HG03135 (cell line): Measurements from ENCODE around the gene AFDN.

ENCODE experiments used
- ATAC-seq: cut with Tn5 transposase; IDR thresholded peaks from one replicate; pipeline ENCODE4 v1.9.1; 2021; ENCODE audit warnings: mild to moderate bottlenecking, moderate library complexity; ENCODE audit not compliant: unreplicated experiment

The AFDN gene

DNA sequence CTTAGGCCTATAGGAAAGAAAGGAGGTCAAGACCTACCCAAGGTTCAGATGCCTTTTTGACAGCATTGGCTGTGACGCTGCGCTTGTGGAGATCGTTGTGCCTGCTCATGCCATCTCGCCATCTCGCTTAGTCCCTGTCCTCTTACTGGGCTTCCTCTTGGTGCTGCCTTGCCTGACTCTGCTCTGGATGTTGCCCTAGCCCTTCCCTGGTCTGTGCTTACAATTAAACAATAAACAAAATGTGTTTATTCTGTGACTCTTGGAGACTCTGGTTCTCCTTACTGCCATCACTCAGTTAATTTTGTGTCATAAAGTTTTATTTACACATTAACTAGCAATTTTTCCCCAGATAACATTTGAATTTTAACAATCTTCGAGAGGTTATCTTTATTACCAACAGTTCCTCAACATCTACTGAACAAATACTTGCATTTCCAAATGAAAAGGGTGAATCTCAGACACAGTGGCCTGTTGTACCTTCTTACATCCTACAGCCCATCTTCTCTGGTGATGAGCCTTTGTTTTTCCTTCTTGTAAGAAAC, 11.6 kb downstream of the AFDN start:
- ATAC-seq = no peak

DNA sequence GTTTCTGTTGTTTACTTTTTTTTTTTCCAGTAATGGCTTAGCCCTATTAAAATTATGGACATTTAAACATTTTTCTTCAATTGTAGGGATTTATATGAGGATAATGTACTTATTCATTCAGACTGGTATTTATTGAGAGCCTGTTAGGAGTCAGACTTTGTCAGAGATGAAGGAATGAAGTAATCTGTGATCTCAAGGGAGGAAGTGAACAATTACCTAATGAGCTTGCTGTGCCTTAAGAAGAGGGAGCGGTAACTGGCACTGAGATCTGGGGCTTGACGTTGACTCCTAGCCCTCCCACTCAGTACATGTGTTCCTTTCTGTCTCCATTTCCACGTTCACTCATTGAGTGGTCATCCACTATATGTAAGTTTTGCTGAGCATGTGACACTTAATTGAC, 12.6 kb downstream of the AFDN start:
- ATAC-seq = no peak

DNA sequence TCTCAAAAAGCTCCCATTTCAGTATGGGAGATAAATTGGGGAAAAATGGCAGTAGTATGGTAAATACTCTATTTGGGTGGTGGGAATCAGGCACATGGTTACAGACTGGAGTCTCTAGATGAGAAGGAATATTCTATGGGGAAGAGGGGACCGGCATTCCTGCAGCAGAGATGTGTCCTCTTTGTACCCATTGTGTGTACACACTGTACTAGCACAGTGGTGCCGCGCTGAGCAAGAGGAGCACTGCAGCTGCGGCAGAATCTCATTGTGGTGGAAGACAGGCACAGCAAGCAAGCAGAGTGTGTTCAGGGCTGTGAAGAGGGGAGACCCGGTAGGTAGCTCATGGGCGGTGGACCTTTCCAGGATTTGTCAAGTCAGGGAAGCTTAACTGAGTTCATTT, 13.0 kb downstream of the AFDN start:
- no peak for ATAC-seq

- no peak for ATAC-seq
Measured at GRCh38 chr6:167840160-167840525, 13.4 kb downstream of the AFDN start.

DNA sequence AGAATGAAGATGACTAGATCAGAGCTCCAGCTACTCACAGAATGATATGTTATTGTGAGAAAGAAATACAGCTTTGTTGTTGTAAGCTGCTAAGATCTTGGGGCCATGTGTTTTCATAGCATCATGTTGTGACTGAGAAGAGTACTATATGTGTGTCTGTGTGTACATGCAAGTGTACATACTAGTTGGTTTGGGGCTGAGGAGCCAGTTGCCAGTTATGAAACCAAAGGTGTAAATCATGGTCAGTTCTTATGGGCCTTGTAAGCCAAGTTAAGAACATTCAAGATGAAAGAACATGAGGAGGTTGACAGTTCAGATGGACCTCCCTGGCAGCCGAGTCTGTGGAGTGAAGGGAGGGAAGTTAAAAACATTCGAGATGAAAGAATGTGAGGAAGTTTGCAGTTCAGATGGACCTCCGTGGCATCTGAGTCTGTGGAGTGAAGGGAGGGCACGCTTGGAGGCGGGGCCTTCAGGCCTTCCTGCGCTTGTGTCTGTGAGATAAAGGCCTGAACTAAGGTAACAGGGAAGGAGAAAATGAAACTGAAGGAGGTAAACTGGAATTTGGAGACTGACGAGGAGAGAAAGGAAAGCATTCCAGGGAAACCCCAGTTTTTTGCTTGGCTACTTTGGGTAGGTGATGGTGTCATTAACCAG, 13.9 kb downstream of the AFDN start:
- no peak for ATAC-seq

DNA sequence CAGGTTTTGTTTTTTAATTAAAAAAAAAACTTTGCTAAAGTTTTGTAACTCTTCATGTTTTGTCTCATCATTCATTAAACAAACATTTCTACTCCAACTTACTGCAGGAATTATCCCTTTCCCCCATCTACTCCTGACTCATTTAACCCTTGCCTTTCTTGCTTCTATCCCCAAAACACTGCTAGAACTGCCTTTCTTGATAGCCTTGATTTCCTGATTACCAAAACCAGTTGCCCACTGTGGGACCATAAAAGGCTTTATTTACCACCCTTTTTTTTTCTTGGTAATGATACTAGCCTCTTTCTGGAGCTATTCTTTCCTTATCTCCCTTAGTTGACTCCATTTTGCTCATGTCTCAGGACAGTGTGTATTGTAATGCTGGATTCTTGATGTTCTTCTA, 15.3 kb downstream of the AFDN start:
- ATAC-seq = no peak

- no peak for ATAC-seq
Measured at GRCh38 chr6:167842457-167842856, 15.7 kb downstream of the AFDN start.

GRCh38 chr6:167843023-167843422, 16.3 kb downstream of the AFDN start:
- ATAC-seq = no peak

- ATAC-seq = no peak
Measured at GRCh38 chr6:167845856-167846255, 19.1 kb downstream of the AFDN start.

DNA sequence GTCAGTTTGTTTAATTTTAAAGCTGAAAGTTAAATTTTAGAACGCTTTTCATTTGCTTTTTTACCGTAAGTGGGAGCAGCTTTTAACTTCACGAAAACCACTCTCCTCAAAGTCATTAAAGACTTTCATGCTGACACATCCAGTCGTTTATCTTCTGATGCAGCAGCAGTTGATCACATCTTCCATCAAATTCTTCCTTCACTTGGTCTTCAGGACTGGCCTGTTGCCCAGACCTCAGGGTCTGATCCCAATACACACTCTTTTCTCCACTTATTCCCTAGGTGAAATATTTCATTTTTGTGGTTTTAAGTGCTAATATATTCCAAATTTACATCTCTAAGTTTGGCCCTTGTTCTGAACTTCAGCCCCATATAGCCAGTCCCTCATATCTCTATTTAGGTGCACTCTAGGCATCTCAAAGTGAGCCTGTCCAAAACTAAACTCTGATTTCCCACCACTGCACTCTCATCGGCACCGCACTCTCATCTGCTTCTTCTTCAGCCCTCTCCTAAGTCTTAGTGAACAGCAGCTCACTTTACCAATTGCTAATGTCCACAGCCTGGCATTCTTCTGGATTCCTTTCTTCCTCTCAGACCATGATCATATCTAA, 20.4 kb downstream of the AFDN start:
- ATAC-seq = no peak

GRCh38 chr6:167847936-167848335, 21.2 kb downstream of the AFDN start:
- no peak for ATAC-seq

DNA sequence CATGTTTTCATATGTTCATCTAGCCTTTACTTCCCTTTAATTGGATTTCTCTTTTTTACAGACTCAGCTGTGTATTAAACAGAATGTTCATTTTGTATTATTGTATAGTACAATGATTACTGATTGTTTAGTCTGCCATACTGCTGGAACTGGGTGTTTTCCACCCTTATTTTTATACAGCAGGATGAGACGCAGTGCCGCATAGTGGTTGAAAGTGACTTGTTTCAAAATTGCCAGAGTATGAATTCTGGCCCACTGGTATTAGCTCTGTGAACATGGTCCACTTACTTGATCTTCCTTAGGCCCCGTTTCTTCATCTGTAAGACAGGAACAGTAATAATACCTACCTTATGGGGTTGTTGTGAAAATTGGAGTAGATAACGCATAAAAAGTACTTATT, 22.1 kb downstream of the AFDN start:
- no peak for ATAC-seq

GRCh38 chr6:167849846-167850459, 23.2 kb downstream of the AFDN start:
- no peak for ATAC-seq

DNA sequence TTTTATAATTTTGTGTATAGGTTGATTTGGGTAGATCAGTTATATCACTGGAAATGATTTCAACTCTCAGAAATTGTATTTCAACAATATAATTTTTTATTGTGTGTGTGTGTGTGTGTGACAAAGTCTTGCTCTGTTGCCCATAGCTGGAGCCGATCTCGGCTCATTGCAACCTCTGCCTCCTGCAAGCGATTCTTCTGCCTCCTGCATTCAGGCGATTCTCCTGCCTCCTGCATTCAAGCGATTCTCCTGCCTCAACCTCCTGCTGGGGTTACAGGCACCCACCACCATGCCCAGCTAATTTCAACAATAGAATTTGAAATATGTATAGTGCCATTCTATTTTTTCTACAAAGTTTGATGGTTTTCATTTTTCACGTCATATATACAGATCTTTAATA, 24.1 kb downstream of the AFDN start:
- no peak for ATAC-seq

DNA sequence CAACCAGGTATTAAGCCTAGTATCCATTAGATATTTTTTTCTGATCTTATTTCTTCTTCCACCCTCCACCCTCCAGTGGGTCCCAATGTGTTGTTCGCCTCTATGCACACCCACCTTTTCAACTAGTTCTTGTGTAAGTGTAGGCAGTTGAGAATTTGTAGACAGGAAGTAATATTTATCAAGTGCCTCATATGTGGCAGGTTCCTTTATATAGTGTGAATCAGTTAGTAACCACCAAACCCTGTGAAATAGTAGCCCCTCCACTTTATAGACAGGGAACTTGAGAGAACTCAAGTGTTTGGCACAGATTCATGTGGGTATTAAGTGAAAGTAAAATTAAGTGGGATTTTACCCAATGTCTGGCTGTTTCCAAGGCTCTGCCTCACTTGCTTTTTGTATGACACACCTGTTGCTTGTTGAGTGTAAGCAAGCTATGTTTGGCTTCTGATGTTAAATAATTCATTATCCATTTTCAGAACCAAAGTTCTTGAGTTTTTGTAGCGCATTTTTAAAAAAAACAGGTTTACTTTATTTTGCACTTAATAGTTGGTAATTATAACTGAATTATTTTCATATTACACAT, 24.8 kb downstream of the AFDN start:
- no peak for ATAC-seq

GRCh38 chr6:167855825-167856425, 29.2 kb downstream of the AFDN start:
- no peak for ATAC-seq

DNA sequence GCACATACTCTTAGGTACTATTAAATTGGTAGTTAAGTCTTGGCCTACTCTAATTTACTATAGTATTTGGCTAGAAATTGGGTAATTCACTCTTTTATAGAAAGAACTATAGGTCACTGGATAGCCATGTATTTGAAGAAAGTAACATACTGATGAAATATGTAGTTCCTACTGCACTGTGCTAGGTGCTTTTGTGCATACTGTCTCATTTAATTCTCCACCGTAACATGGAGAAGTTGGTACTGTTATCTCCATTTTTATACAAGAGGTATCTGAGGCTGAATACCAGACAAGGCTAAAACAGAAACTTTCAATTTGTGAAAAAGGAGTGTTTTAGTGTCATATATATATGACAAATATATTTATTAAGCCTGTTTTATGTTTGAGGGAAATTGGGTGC, 29.8 kb downstream of the AFDN start:
- ATAC-seq = no peak

GRCh38 chr6:167856999-167857660, 30.4 kb downstream of the AFDN start:
- no peak for ATAC-seq

DNA sequence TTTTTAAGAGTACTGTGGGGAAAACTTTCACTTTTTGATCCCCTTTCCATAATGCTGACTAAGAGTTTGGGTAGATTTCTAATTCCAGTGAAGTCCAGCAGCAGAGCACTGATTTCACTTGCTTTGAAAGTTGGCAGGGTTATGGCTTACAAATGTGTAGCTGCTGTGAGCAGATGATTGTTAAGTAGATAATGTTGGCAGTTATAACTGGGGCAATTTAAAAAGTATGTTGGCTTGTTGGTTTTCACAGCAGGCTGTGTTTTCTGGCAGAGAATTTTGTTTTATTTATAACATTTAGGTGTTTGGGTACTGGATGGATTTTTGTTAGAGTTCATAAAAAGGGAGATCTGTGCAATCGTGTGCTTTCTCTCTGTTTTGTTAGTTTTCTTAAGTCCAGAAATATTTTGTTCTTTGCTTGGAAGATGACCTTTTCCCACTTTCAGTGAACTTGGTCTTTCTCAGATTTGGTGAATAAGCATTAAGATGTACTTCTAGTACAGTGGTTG, 31.4 kb downstream of the AFDN start:
- ATAC-seq = no peak

- ATAC-seq = no peak
Measured at GRCh38 chr6:167858842-167859664, 32.3 kb downstream of the AFDN start.
